Vagina (tissue), 2 donors: Measurements from ENCODE around the gene SLC35D2.

Source experiments
- CTCF ChIP-seq, 3 experiments: fragments of 450-650 bp in 2 of 3; fragments of 200-600 bp in 1 of 3; sonication (generic) in 1 of 3; IDR thresholded peaks; one replicate each; pipeline ENCODE4 v1.5.1; 2017 to 2019; ENCODE audit warnings: antibody characterized with exemption in 3 of 3, mild to moderate bottlenecking in 2 of 3, moderate library complexity in 2 of 3
- POLR2A ChIP-seq, 2 donors: fragments of 450-650 bp; IDR thresholded peaks; one replicate each; pipeline ENCODE4 v1.6.1; 2017; ENCODE audit warnings: antibody characterized with exemption in 2 of 2, mild to moderate bottlenecking in 2 of 2, moderate library complexity in 2 of 2
- POLR2AphosphoS5 ChIP-seq, 2 donors: sonication (generic); formaldehyde crosslinking; IDR thresholded peaks; one replicate each; pipeline ENCODE4 v1.9.0; 2017; ENCODE audit warnings: antibody characterized with exemption in 2 of 2, mild to moderate bottlenecking in 2 of 2, low read depth in 1 of 2; ENCODE audit not compliant: insufficient read depth in 1 of 2

DNA sequence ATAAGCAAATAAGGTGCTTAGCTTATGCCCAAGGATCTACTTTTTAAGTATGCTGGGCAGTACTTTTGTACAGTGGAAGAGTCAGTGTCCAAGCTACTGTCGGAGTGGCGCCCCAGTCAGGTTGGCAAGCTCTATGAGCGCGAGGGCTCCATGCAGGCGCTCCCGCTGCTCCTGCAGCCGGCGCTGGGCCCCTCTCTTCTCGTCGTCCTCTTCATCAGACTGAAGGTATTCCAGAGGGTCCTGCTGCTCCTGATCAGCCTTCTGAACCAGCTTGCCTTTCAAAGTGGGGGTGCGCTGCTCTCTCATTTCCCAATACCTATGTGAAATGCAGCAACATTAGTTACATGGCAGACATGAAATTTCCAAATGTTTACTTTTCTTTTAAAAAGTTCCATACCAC, 4.6 kb upstream of the SLC35D2 start:
- TF ChIP-seq CTCF (IDR thresholded peaks at IDR 0.05), result no peak
- TF ChIP-seq POLR2A (IDR thresholded peaks at IDR 0.05), result no peak
- no peak for TF ChIP-seq POLR2AphosphoS5 (IDR thresholded peaks at IDR 0.05; ENCODE audit: insufficient read depth in 1 of 2, low read depth in 1 of 2)
